ENCODE data around the gene GSTT2.

GSTT2 gene

GRCh38 chr22:24007253-24008021, 27.5 kb downstream of the GSTT2 start:
- no peak overlapping the region for H3K27ac ChIP-seq
- no peak for DNase-seq (ENCODE audit: low read depth, low spot score)

- no peak for DNase-seq (ENCODE audit: low read depth, low spot score)
These were observed 28.0 kb downstream of the GSTT2 start for GRCh38 chr22:24008022-24008283.

DNA sequence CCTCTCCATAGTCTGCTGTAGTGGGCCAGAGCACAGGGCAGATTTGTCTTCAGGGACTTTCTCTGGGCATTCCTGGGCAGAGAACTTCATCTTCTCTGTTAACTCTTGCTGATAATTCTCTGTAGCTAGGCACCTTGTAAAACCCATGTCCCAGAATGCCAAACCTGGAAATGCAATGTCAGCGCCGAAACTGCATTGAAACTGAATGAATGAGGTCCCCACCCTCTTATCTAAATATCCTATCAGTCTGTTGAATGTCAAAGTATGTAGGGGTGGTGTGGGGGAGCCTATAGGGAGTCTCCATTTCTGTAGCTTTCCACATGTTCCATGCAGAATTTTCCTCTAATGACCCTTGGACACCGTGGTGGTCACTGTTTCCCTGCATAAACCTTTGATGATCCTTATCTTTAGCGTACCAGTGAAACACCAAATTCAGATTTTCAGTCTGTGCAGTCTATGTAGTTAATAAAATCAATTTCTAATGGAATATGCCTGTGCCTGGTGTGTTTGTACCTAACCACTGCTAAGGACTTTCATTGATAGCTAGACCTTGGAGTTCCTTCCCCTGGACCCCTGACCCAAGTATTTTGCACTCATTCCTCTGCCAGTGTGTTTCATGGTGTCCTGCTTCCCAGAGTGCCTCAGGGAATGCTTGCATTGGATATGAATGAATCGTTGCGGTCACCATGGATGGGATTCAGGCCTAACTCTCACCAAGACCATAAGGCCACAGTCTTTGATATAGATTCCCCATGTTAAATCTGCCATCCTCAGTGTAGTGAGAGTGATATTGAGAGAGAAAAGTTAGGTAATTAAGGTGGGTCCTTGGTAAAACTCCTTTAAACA, 28.7 kb downstream of the GSTT2 start:
- DNase-seq (ENCODE audit: low read depth, low spot score): no peak
- H3K27ac ChIP-seq: no peak overlapping the region

More at GRCh38 chr22:24008022-24008283, 28.0 kb downstream of the GSTT2 start:
- H3K27ac ChIP-seq: no peak overlapping the region

DNA sequence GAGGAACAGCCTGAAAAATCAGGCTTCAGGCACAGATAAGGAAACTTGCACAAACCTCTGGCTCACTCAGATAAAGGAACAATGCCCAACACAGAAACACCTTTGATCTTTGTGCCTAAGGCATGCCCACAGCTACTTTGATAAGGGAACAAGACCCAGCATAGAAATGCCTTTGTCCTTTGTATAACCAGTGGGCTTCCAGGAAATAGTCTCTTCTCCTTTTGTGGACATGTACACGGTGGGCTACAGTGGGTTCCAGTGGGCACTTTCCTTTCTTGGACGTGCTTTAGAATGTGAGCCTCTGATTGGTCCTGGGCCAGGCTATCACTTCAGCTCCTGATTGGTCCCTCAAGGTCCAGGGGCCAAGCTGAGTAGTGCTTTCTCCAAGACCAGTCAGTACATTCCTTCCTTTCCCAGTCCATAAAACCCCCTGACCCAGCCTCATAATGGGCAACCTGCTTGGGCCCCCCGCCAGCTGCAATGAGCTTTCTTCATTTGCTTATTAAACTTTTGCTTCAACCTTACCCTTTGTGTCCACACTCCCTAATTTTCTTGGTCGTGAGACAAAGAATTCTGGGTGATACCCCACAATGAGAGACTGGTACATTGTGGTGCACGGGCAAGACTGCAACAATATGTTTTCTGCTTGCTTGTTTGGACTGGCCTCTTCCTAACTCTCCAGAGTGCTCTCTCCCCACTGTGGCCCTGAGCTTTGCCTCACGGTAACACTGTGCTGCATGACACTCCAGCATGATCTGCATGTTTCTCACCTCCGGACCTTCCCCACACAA, 29.5 kb downstream of the GSTT2 start:
- no peak overlapping the region for H3K27ac ChIP-seq
- DNase-seq (ENCODE audit: low read depth, low spot score): no peak

DNA sequence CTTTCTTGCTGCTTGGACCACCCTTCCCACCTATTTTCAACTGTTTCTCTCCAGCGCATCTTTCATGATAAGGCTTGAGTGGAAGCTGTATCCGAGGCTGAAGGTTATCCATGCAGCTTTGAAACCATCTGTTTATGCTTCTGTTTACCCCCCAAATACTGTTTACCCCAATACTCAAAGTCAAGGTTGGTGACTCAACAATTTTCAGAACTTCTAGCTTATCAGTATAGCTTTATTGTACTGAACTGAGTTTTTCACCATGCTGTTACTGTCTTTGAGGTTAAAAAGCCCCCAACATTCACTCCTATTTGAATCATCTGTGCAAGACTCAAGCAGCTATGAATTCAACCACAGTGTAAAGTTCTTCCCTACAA, 30.1 kb downstream of the GSTT2 start:
- H3K27ac ChIP-seq: no peak overlapping the region

DNA sequence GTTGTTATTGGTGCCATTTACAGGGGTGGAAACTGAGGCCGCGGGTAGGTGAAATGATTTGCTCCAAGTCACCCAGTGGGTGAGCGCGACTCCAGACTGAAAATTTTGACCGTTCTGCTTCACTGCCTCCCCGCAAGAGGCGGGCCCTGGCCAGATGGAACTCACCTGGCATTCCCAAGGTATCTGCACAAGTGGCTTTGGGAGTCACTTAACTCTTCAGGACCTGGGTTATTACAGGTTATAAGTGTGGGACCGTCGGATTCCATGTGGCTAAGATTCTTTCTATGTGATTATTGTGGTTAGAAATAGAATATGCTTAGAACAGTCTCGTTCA, 31.8 kb downstream of the GSTT2 start:
- H3K27ac ChIP-seq: peak overlapping the region; percentile 57
- DNase-seq (ENCODE audit: low read depth, low spot score): no peak

More for the DNA sequence above, 30.1 kb downstream of the GSTT2 start:
- no peak for DNase-seq (ENCODE audit: low read depth, low spot score)

DNA sequence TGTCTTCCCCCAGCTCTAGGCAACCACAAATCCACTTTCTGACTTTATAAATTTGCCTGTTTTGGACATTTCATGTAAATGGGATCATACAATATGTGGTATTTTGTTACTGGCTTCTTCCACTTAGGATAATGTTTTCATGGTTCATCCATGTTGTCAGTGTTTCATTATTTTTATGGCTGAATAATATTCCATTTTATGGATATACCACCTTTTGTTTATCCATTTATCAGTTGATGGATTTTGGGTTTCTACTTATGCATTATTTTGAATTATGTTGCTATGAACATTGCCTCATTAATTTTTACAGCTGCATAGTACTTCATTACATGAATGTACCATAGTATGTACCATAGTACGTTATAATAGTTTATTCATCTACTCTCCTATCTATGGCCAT, 36.2 kb downstream of the GSTT2 start:
- no peak for DNase-seq (ENCODE audit: low read depth, low spot score)

GRCh38 chr22:24021304-24021703, 41.4 kb downstream of the GSTT2 start:
- DNase-seq (ENCODE audit: low read depth, low spot score): no peak
- H3K27ac ChIP-seq: no peak overlapping the region

More for the DNA sequence above, 36.2 kb downstream of the GSTT2 start:
- H3K27ac ChIP-seq: no peak overlapping the region

GRCh38 chr22:24023204-24023789, 43.4 kb downstream of the GSTT2 start:
- H3K27ac ChIP-seq: no peak overlapping the region
- DNase-seq (ENCODE audit: low read depth, low spot score): no peak

- H3K27ac ChIP-seq: no peak overlapping the region
- no peak for DNase-seq (ENCODE audit: low read depth, low spot score)
These were observed 44.4 kb downstream of the GSTT2 start for GRCh38 chr22:24024354-24024753.

GRCh38 chr22:24025475-24025874, 45.5 kb downstream of the GSTT2 start:
- H3K27ac ChIP-seq: no peak overlapping the region
- DNase-seq (ENCODE audit: low read depth, low spot score): no peak

DNA sequence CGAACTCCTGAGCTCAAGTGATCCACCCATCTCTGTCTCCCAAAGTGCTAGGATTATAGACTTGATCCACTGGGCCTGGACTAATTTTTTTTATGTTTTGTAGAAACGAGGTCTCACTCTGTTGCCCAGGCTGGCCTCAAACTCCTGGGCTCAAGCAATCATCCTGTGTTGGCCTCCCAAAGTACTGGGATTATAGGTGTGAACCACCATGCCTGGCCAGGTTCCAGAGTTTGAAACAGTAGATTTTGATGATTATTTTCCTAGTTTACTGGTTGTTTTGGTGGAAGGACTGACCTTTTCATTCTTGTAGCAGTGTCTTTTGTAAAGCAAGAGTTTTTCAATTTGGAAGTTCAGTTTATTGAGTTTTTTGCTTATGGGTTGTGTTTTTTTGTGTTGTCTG, 46.1 kb downstream of the GSTT2 start:
- no peak for DNase-seq (ENCODE audit: low read depth, low spot score)
- no peak overlapping the region for H3K27ac ChIP-seq

DNA sequence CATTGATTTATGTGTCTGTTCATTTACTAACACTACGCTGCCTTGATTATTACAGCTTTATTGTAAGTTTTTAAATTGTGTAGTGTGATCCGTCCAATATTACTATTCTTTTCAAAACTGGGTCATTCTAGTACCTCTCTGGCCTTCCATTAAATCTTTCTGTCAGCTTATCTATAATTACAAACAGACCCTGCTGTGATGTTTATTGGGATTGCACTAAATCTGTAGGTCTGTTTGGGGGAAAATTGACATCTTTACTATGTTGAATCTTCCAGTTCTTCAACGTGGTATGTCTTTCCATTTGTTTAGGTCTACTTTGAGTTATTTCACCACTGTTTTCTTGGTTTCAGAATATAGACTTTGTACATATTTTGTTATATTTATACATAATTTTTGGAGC, 46.8 kb downstream of the GSTT2 start:
- DNase-seq (ENCODE audit: low read depth, low spot score): no peak

GRCh38 chr22:24027389-24027975, 47.5 kb downstream of the GSTT2 start:
- DNase-seq (ENCODE audit: low read depth, low spot score): no peak
- H3K27ac ChIP-seq: no peak overlapping the region

More for the DNA sequence above, 46.8 kb downstream of the GSTT2 start:
- H3K27ac ChIP-seq: no peak overlapping the region

- H3K27ac ChIP-seq: no peak overlapping the region
- DNase-seq (ENCODE audit: low read depth, low spot score): no peak
These were observed 48.1 kb downstream of the GSTT2 start for GRCh38 chr22:24027991-24028390.

DNA sequence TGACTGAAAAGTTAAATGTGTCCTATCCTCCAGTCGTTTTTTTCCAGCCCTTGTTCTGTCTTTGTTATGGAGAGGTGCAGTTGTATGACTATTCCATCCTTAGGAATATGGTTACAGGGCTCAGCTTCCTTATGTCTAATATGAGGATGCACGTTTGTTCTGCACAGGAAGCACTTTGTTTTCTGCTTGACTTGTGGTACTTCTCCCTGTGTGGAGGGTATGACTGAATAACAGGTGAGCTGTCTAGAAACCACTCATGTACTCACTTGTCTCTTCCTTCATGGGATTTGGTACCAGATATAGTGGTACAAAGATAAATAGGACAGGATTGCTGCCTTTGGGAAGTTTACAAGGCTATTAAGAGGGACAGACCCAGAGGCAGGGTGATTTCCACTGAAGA, 48.6 kb downstream of the GSTT2 start:
- no peak for DNase-seq (ENCODE audit: low read depth, low spot score)

GRCh38 chr22:24029304-24029703, 49.4 kb downstream of the GSTT2 start:
- no peak for DNase-seq (ENCODE audit: low read depth, low spot score)
- H3K27ac ChIP-seq: no peak overlapping the region

More for the DNA sequence above, 48.6 kb downstream of the GSTT2 start:
- H3K27ac ChIP-seq: no peak overlapping the region

- DNase-seq (ENCODE audit: low read depth, low spot score): no peak
- no peak overlapping the region for H3K27ac ChIP-seq
These were observed 50.3 kb downstream of the GSTT2 start for GRCh38 chr22:24030186-24030702.

Data from epithelial cell of prostate (primary cell).